A549 (cell line): ENCODE measurements around the gene SPECC1L. TPM values are rescaled to one million over a fixed set of nuclear protein-coding genes. Genes with fewer than 3 reads are reported as not detected.

Source experiments
- ATAC-seq, 2 experiments: fragments of 200-7000 bp in 1 of 2; fragments of >200 bp in 1 of 2; cut with Nextera tagmentation in 1 of 2; cut with Tn5 transposase in 1 of 2; 3 replicates each; pipeline versions ENCODE4 v1.8.0 to v1.9.1; 2018 to 2020; ENCODE audit warnings: mild to moderate bottlenecking in 1 of 2, moderate library complexity in 1 of 2
- CTCF ChIA-PET: fragments of 300-600 bp; sonication (Branson Sonifier 250); formaldehyde crosslinking; extraction: SDS; loops from one replicate; lab custom pipeline; 2021; ENCODE audit warnings: antibody characterized with exemption, inconsistent platforms; lab: Yijun Ruan, JAX
- POLR2A ChIA-PET: fragments of 350-600 bp; formaldehyde crosslinking; extraction: SDS; loops from one replicate; lab custom pipeline; 2021; ENCODE audit warnings: antibody characterized with exemption, inconsistent platforms; lab: Yijun Ruan, JAX
- DNase-seq, 2 experiments: peaks; one replicate each; pipeline versions ENCODE4 v3.0.0 to v3.0.0-alpha.2; 2011 to 2016; ENCODE audit warnings: low read depth in 1 of 2, low spot score in 1 of 2
- FAIRE-seq: peaks from 2 replicates; lab custom pipeline; 2011; peaks lifted over from hg19 to GRCh38; lab: Jason Lieb, UNC
- H3K27ac ChIP-seq, 2 experiments: fragments of >200 bp; sonication (Bioruptor Twin); formaldehyde crosslinking; 3 replicates each; pipeline ENCODE4 v1.5.1; 2016 to 2017
- H3K4me1 ChIP-seq: fragments of >200 bp; sonication (Bioruptor Twin); formaldehyde crosslinking; 3 replicates; pipeline ENCODE4 v1.6.1; 2016
- H3K4me2 ChIP-seq: fragments of >200 bp; sonication (Bioruptor Twin); formaldehyde crosslinking; 3 replicates; pipeline ENCODE4 v1.6.1; 2016
- H3K4me3 ChIP-seq: fragments of >200 bp; sonication (Bioruptor Twin); formaldehyde crosslinking; 3 replicates; pipeline ENCODE4 v1.5.1; 2016
- H3K9me3 ChIP-seq: fragments of >200 bp; sonication (Bioruptor Twin); formaldehyde crosslinking; 3 replicates; pipeline ENCODE4 v1.6.1; 2016
- CBX8 ChIP-seq: fragments of 200-600 bp; sonication (generic); IDR thresholded peaks from 2 replicates; pipeline ENCODE4 v1.6.1; 2016
- E2F6 ChIP-seq: IDR thresholded peaks from 2 replicates; pipeline ENCODE4 v1.6.1; 2012; ENCODE audit warnings: low read depth, borderline replicate concordance
- EHMT2 ChIP-seq: fragments of 200-600 bp; sonication (generic); IDR thresholded peaks from 2 replicates; pipeline ENCODE4 v1.6.1; 2016; ENCODE audit warnings: antibody characterized with exemption, low read depth, mild to moderate bottlenecking, moderate library complexity
- ELK1 ChIP-seq: fragments of 150-350 bp; IDR thresholded peaks from 2 replicates; pipeline ENCODE4 v1.6.1; 2014; ENCODE audit warnings: low read depth, mild to moderate bottlenecking, low read length
- FOXS1 ChIP-seq: fragments of 250-450 bp; sonication (Bioruptor Pico); IDR thresholded peaks from 2 replicates; pipeline ENCODE4 v1.5.0; 2020; ENCODE audit warnings: mild to moderate bottlenecking, moderate library complexity
- HES2 ChIP-seq: fragments of >200 bp; sonication (Bioruptor Twin); formaldehyde crosslinking; IDR thresholded peaks from 2 replicates; pipeline ENCODE4 v1.6.1; 2016
- HEYL ChIP-seq: fragments of 250-450 bp; sonication (Bioruptor Pico); IDR thresholded peaks from 2 replicates; pipeline ENCODE4 v1.8.0; 2021; ENCODE audit warnings: mild to moderate bottlenecking, moderate library complexity
- HOXA7 ChIP-seq: fragments of 250-450 bp; sonication (Bioruptor Pico); IDR thresholded peaks from 2 replicates; pipeline ENCODE4 v1.5.0; 2020; ENCODE audit warnings: mild to moderate bottlenecking, moderate library complexity
- HOXB5 ChIP-seq: fragments of 250-450 bp; sonication (Bioruptor Pico); IDR thresholded peaks from 2 replicates; pipeline ENCODE4 v1.5.0; 2020; ENCODE audit warnings: mild to moderate bottlenecking, moderate library complexity
- JUN ChIP-seq, 2 experiments: fragments of >200 bp; sonication (Bioruptor Twin); formaldehyde crosslinking; IDR thresholded peaks; 2 replicates in 1 of 2; 3 replicates in 1 of 2; pipeline ENCODE4 v1.6.1; 2016 to 2017
- JUNB ChIP-seq: fragments of >200 bp; sonication (Bioruptor Twin); formaldehyde crosslinking; IDR thresholded peaks from 2 replicates; pipeline ENCODE4 v1.6.1; 2016
- KDM1A ChIP-seq: fragments of 200-600 bp; sonication (generic); IDR thresholded peaks from 2 replicates; pipeline ENCODE4 v1.6.1; 2016; ENCODE audit warnings: low read depth, mild to moderate bottlenecking
- KDM5A ChIP-seq: fragments of 200-600 bp; sonication (generic); IDR thresholded peaks from 2 replicates; pipeline ENCODE4 v1.6.1; 2016; ENCODE audit warnings: antibody characterized with exemption, mild to moderate bottlenecking
- MAX ChIP-seq: IDR thresholded peaks from 2 replicates; pipeline ENCODE4 v1.6.1; 2012
- MAZ ChIP-seq: fragments of 150-350 bp; IDR thresholded peaks from 2 replicates; pipeline ENCODE4 v1.6.1; 2014; ENCODE audit warnings: antibody characterized with exemption, low read depth, low read length, borderline replicate concordance
- NPAS2 ChIP-seq: fragments of 250-450 bp; sonication (Bioruptor Pico); IDR thresholded peaks from 2 replicates; pipeline ENCODE4 v1.8.0; 2022; ENCODE audit warnings: mild to moderate bottlenecking, moderate library complexity, borderline replicate concordance
- PHF8 ChIP-seq: fragments of 200-600 bp; sonication (generic); IDR thresholded peaks from 2 replicates; pipeline ENCODE4 v1.6.1; 2016; ENCODE audit warnings: low read depth, mild to moderate bottlenecking, antibody characterized with exemption, moderate library complexity, borderline replicate concordance
- REST ChIP-seq: fragments of 200-600 bp; sonication (generic); IDR thresholded peaks from 2 replicates; pipeline ENCODE4 v1.6.1; 2016; ENCODE audit warnings: antibody characterized with exemption, mild to moderate bottlenecking, moderate library complexity
- RFX5 ChIP-seq: fragments of 450-650 bp; IDR thresholded peaks from 2 replicates; pipeline ENCODE4 v1.7.1; 2014; ENCODE audit warnings: antibody characterized with exemption, mild to moderate bottlenecking, moderate library complexity
- SREBF2 ChIP-seq: fragments of 450-650 bp; IDR thresholded peaks from 2 replicates; pipeline ENCODE4 v1.6.1; 2014; ENCODE audit warnings: mild to moderate bottlenecking, moderate library complexity
- TP53 ChIP-seq: fragments of 250-450 bp; sonication (Bioruptor Pico); IDR thresholded peaks from 2 replicates; pipeline ENCODE4 v1.5.0; 2021; ENCODE audit warnings: mild to moderate bottlenecking, moderate library complexity
- USF2 ChIP-seq: fragments of 450-650 bp; IDR thresholded peaks from 2 replicates; pipeline ENCODE4 v1.6.1; 2014; ENCODE audit warnings: antibody characterized with exemption
- WGBS: methylation state at CpG from one replicate; pipeline ENCODE4 v1.1.6; 2017; ENCODE audit errors: missing lambda C conversion rate; 5-methylcytosine and 5-hydroxymethylcytosine counted together
- polyA plus RNA-seq, 4 experiments: library from polyadenylated mRNA; depleted of rRNA in 3 of 4; stranded (reverse); fragments of >200 nt; fragmentation: RNase III in 1 of 4; extraction: RNeasy Plus Mini Kit Qiagen cat#74134 plus additional on column Dnase treatment in 1 of 4; gene quantifications; 2 replicates in 3 of 4; 3 replicates in 1 of 4; pipeline ENCODE4 v1.2.3, GENCODE V29; 2011 to 2017

The SPECC1L gene
- polyA plus RNA-seq, 2 of the 4 experiments (the other 2 are of a cell fraction): 14.8 to 25.2 TPM

- H3K27ac ChIP-seq: no peak overlapping the region
- H3K4me3 ChIP-seq: no peak overlapping the region
- no peak for ATAC-seq
- FAIRE-seq: no peak
- TF ChIP-seq MAZ (no peak), HEYL (CRISPR knock-in tag) (no peak), ELK1 (no peak), REST (no peak), USF2 (no peak), HOXA7 (CRISPR knock-in tag) (no peak), HES2 (no peak)
- TF ChIP-seq, all 56 proteins: peak for 0
- 96% methylated on average over 1 of the region's 1 CpG for WGBS
- ChIA-PET POLR2A (no interaction called here), CTCF (interaction anchor here (1.4 to 1.7 kb wide), 2 partner anchors 43 to 62 kb away, joined by 3 to 7 read pairs; no protein-coding TSS in a partner anchor)
- Histone ChIP-seq H3K4me1 (no peaks in the 10 kb centered on the region), H3K9me3 (no peaks in the 10 kb centered on the region), H3K4me2 (no peak overlapping the region)
- no peak for DNase-seq
Observed at GRCh38 chr22:24459911-24460310, 189.3 kb downstream of the SPECC1L start.

- no peak for ATAC-seq
- Histone ChIP-seq H3K4me3 (no peak overlapping the region), H3K4me1 (no peaks in the 10 kb centered on the region), H3K9me3 (no peaks in the 10 kb centered on the region), H3K27ac (no peak overlapping the region), H3K4me2 (no peak overlapping the region)
- DNase-seq: no peak
- FAIRE-seq: no peak
- TF ChIP-seq EHMT2: no peak
- no peak for TF ChIP-seq PHF8
- no peak for TF ChIP-seq JUN (IDR thresholded peaks at IDR 0.05)
- TF ChIP-seq CBX8: no peak
- TF ChIP-seq E2F6: no peak
- no peak for TF ChIP-seq TP53 (CRISPR knock-in tag)
- TF ChIP-seq MAX: no peak
- no peak for TF ChIP-seq NPAS2
- no peak for TF ChIP-seq HOXA7 (CRISPR knock-in tag)
- TF ChIP-seq KDM5A: no peak
- TF ChIP-seq HOXB5 (CRISPR knock-in tag): no peak
- TF ChIP-seq REST: no peak
- no peak for TF ChIP-seq KDM1A
- no peak for TF ChIP-seq JUNB
- no peak for TF ChIP-seq USF2
- TF ChIP-seq SREBF2: no peak
- TF ChIP-seq FOXS1 (CRISPR knock-in tag): no peak
- TF ChIP-seq RFX5: no peak
- CTCF ChIA-PET: interaction anchor here (0.8 to 1.7 kb wide), 4 partner anchors 12 to 61 kb away, joined by 3 to 7 read pairs (median 4); no protein-coding TSS in a partner anchor
- POLR2A ChIA-PET: no interaction called here
- WGBS: 71% methylated on average over 10 of the region's 10 CpGs
Observed at GRCh38 chr22:24460418-24461089, 189.9 kb downstream of the SPECC1L start.
